PC-3 (cell line): Measurements from ENCODE around the gene CHD5. TPM values are rescaled to one million over a fixed set of nuclear protein-coding genes. Genes with fewer than 3 reads are reported as not detected.

Experiments
- ATAC-seq: fragments of 200-7000 bp; cut with Tn5 transposase; 2 replicates; pipeline ENCODE4 v1.9.1; 2020; ENCODE audit warnings: mild to moderate bottlenecking, moderate library complexity
- BruUV-seq: library from RNA; stranded (reverse); fragments of 400-500 nt; replicated peaks from 2 replicates; lab custom pipeline; 2021; lab: Mats Ljungman, UMichigan
- CTCF ChIA-PET: fragments of 300-600 bp; sonication (Branson Sonifier 250); formaldehyde crosslinking; loops from one replicate; lab custom pipeline; 2022; ENCODE audit warnings: antibody characterized with exemption; lab: Charles Lee
- POLR2A ChIA-PET: fragments of 300-600 bp; sonication (Branson Sonifier 250); formaldehyde crosslinking; loops from one replicate; lab custom pipeline; 2022; ENCODE audit warnings: antibody characterized with exemption; ENCODE audit not compliant: unreplicated experiment; lab: Charles Lee
- DNase-seq: peaks from one replicate; pipeline ENCODE4 v3.0.0-alpha.2; 2015
- H2AFZ ChIP-seq: fragments of 300-600 bp; sonication (generic); 2 replicates; pipeline ENCODE4 v1.6.0; 2016; ENCODE audit warnings: antibody characterized with exemption, low read length
- H3F3A ChIP-seq: fragments of 300-600 bp; sonication (generic); one replicate; pipeline ENCODE4 v1.6.0; 2017; ENCODE audit warnings: antibody characterized with exemption, low read length, control low read depth, mild to moderate bottlenecking; ENCODE audit not compliant: unreplicated experiment
- H3K27ac ChIP-seq: fragments of 300-600 bp; sonication (generic); 2 replicates; pipeline ENCODE4 v1.5.1; 2016; ENCODE audit warnings: mild to moderate bottlenecking, low read length
- H3K27me3 ChIP-seq: fragments of 300-600 bp; sonication (generic); 2 replicates; pipeline ENCODE4 v1.6.1; 2016; ENCODE audit warnings: low read length, mixed read lengths
- H3K36me3 ChIP-seq: fragments of 300-600 bp; sonication (generic); 2 replicates; pipeline ENCODE4 v1.6.1; 2016; ENCODE audit warnings: low read depth, mixed run types, low read length, mixed read lengths
- H3K4me1 ChIP-seq: fragments of 300-600 bp; sonication (generic); 2 replicates; pipeline ENCODE4 v1.5.1; 2016; ENCODE audit warnings: low read length; ENCODE audit not compliant: insufficient read depth
- H3K4me2 ChIP-seq: fragments of 300-600 bp; sonication (generic); 2 replicates; pipeline ENCODE4 v1.6.0; 2016; ENCODE audit warnings: low read length
- H3K4me3 ChIP-seq: fragments of 300-600 bp; sonication (generic); 2 replicates; pipeline ENCODE4 v1.5.1; 2016; ENCODE audit warnings: mild to moderate bottlenecking, low read length, mixed read lengths
- H3K79me2 ChIP-seq: fragments of 300-600 bp; sonication (generic); 2 replicates; pipeline ENCODE4 v1.6.1; 2017; ENCODE audit warnings: low read length, mixed read lengths
- H3K9ac ChIP-seq: fragments of 300-600 bp; sonication (generic); 2 replicates; pipeline ENCODE4 v1.6.0; 2016; ENCODE audit warnings: mild to moderate bottlenecking, low read length
- H3K9me2 ChIP-seq: fragments of 300-600 bp; sonication (generic); replicated peaks from 2 replicates; pipeline ENCODE4 v1.6.1; 2016; ENCODE audit warnings: mixed run types, low read length, mixed read lengths
- H3K9me3 ChIP-seq: fragments of 300-600 bp; sonication (generic); 2 replicates; pipeline ENCODE4 v1.6.1; 2016; ENCODE audit warnings: low read length, mixed read lengths
- H4K20me1 ChIP-seq: fragments of 300-600 bp; sonication (generic); 2 replicates; pipeline ENCODE4 v1.6.1; 2016; ENCODE audit warnings: low read length, mixed read lengths
- CTCF ChIP-seq: fragments of 300-600 bp; sonication (generic); conservative IDR thresholded peaks from 2 replicates; pipeline ENCODE4 v1.5.1; 2017; ENCODE audit warnings: antibody characterized with exemption, low read depth, mild to moderate bottlenecking, low read length
- EZH2 ChIP-seq: fragments of 300-600 bp; sonication (generic); IDR thresholded peaks from one replicate; pipeline ENCODE4 v1.6.1; 2017; ENCODE audit warnings: antibody characterized with exemption, mild to moderate bottlenecking, low read length; ENCODE audit not compliant: unreplicated experiment
- EZH2phosphoT487 ChIP-seq: fragments of 300-600 bp; sonication (generic); IDR thresholded peaks from 2 replicates; pipeline ENCODE4 v1.6.1; 2018; ENCODE audit warnings: mild to moderate bottlenecking, antibody characterized with exemption, low read length, borderline replicate concordance
- intact Hi-C: fragments of 100-400 bp; cut with micrococcal nuclease; formaldehyde crosslinking; loops from 2 replicates; pipeline ENCODE4 v1.9.0; 2023
- total RNA-seq: library from RNA; depleted of rRNA; stranded (reverse); fragments of >200 nt; gene quantifications from 2 replicates; pipeline ENCODE4 v1.2.3, GENCODE V29; 2014

Gene CHD5
- total RNA-seq, 1 experiment from 2014 or later, result 0.55 TPM

- Histone ChIP-seq H3F3A (no peaks in the 10 kb centered on the region), H3K4me1 (no peaks in the 10 kb centered on the region), H3K27ac (no peak overlapping the region), H3K4me3 (no peak overlapping the region), H3K9ac (no peak overlapping the region), H4K20me1 (no peaks in the 10 kb centered on the region), H3K9me3 (no peaks in the 10 kb centered on the region), H3K4me2 (no peak overlapping the region), H3K27me3 (no peaks in the 10 kb centered on the region), H3K9me2 (no peaks in the 10 kb centered on the region), H3K79me2 (no peaks in the 10 kb centered on the region), H2AFZ (no peak overlapping the region), H3K36me3 (no peaks in the 10 kb centered on the region)
- no TSS peak for BruUV-seq
- ChIA-PET CTCF (no interaction called here), POLR2A (no interaction called here)
- intact Hi-C loops, result no loop called here
- DNase-seq (no peak), ATAC-seq (no peak)
- no peak for TF ChIP-seq EZH2
- no peak for TF ChIP-seq EZH2phosphoT487
These were observed 16.0 kb downstream of the CHD5 start for GRCh38 chr1:6163973-6164617.

- Histone ChIP-seq H3K79me2 (no peaks in the 10 kb centered on the region), H3F3A (peaks cover under 1% of the 10 kb centered on the region), H4K20me1 (no peaks in the 10 kb centered on the region), H3K9me3 (no peaks in the 10 kb centered on the region), H2AFZ (no peak overlapping the region), H3K27ac (no peak overlapping the region), H3K27me3 (no peaks in the 10 kb centered on the region), H3K4me1 (peaks cover 2% of the 10 kb centered on the region), H3K9me2 (no peaks in the 10 kb centered on the region), H3K36me3 (no peaks in the 10 kb centered on the region), H3K4me3 (no peak overlapping the region), H3K9ac (no peak overlapping the region), H3K4me2 (no peak overlapping the region)
- CTCF ChIA-PET, result no interaction called here
- intact Hi-C loops, result no loop called here
- DNase-seq (no peak), ATAC-seq (no peak)
- TF ChIP-seq EZH2phosphoT487 (no peak), CTCF (no peak), EZH2 (no peak)
- POLR2A ChIA-PET, result no interaction called here
- no TSS peak for BruUV-seq
These were observed 16.7 kb downstream of the CHD5 start for GRCh38 chr1:6163191-6163972.

GRCh38 chr1:6162773-6163172, 17.3 kb downstream of the CHD5 start:
- H3K36me3 ChIP-seq, result no peaks in the 10 kb centered on the region
- no peaks in the 10 kb centered on the region for H3K9me2 ChIP-seq
- peaks cover 6% of the 10 kb centered on the region for H3F3A ChIP-seq
- ATAC-seq (no peak), DNase-seq (no peak)
- no peaks in the 10 kb centered on the region for H3K27me3 ChIP-seq
- TF ChIP-seq EZH2phosphoT487 (no peak), EZH2 (no peak), CTCF (peak; percentile 27; the same call in 1 of the 2 replicates)
- no peak overlapping the region for H2AFZ ChIP-seq
- H4K20me1 ChIP-seq, result no peaks in the 10 kb centered on the region
- POLR2A ChIA-PET, result no interaction called here
- BruUV-seq, result no TSS peak
- no peak overlapping the region for H3K9ac ChIP-seq
- no peaks in the 10 kb centered on the region for H3K79me2 ChIP-seq
- H3K4me3 ChIP-seq, result no peak overlapping the region
- H3K4me1 ChIP-seq, result peaks cover 7% of the 10 kb centered on the region
- CTCF ChIA-PET, result no interaction called here
- H3K9me3 ChIP-seq, result no peaks in the 10 kb centered on the region
- intact Hi-C loops, result no loop called here
- H3K4me2 ChIP-seq, result no peak overlapping the region
- H3K27ac ChIP-seq, result no peak overlapping the region
